Right hindlimb (tissue), 1 donor: ENCODE data around the gene CORO1A.
"Not testable (repeated sequence)": the region's sequence is repeated elsewhere in the genome, so short reads cannot be mapped to it uniquely, and the experiment has no call there.

Source experiments
- DNase-seq: peaks from one replicate; pipeline ENCODE4 v3.0.0-alpha.2; 2018

CORO1A gene

GRCh38 chr16:30173054-30173453 is 10.3 kb upstream of the CORO1A start:
- no peak for DNase-seq

GRCh38 chr16:30176876-30177275 is 6.5 kb upstream of the CORO1A start:
- DNase-seq: not testable (repeated sequence)

GRCh38 chr16:30179195-30179594 is 4.2 kb upstream of the CORO1A start:
- DNase-seq: no peak

GRCh38 chr16:30179931-30180330 is 3.5 kb upstream of the CORO1A start:
- DNase-seq: no peak

- no peak for DNase-seq
Observed at GRCh38 chr16:30180741-30181140, 2.7 kb upstream of the CORO1A start.

GRCh38 chr16:30184096-30184890 is 891 bp downstream of the CORO1A start:
- peak; percentile 28 for DNase-seq

- peak; percentile 26 for DNase-seq
Observed at GRCh38 chr16:30184891-30185682, 1.7 kb downstream of the CORO1A start.

GRCh38 chr16:30185683-30186421 is 2.5 kb downstream of the CORO1A start:
- peak; percentile 28 for DNase-seq

- no peak for DNase-seq
Observed at GRCh38 chr16:30186444-30186781, 3.0 kb downstream of the CORO1A start.

GRCh38 chr16:30186782-30187555 is 3.6 kb downstream of the CORO1A start:
- peak; percentile 36 for DNase-seq

GRCh38 chr16:30187556-30187865 is 4.1 kb downstream of the CORO1A start:
- DNase-seq: no peak

GRCh38 chr16:30187971-30188561 is 4.7 kb downstream of the CORO1A start:
- no peak for DNase-seq

- DNase-seq: not testable (repeated sequence)
Observed at GRCh38 chr16:30191158-30191557, 7.8 kb downstream of the CORO1A start.

GRCh38 chr16:30193098-30193497 is 9.7 kb downstream of the CORO1A start:
- DNase-seq: not testable (repeated sequence)

GRCh38 chr16:30193615-30194014 is 10.2 kb downstream of the CORO1A start, which contains the start of the genes BOLA2B and SLX1A:
TSS of gene BOLA2B (minus strand) at chr16:30193666. CDS start at chr16:30193595, 71 bp downstream.
TSS of gene SLX1A (plus strand) at chr16:30193875. CDS start at chr16:30194085, 210 bp downstream.
- not testable (repeated sequence) for DNase-seq

- not testable (repeated sequence) for DNase-seq
Observed at GRCh38 chr16:30194172-30194925, 10.9 kb downstream of the CORO1A start.

- not testable (repeated sequence) for DNase-seq
Observed at GRCh38 chr16:30197001-30197400, 13.6 kb downstream of the CORO1A start.

GRCh38 chr16:30199049-30199448 is 15.6 kb downstream of the CORO1A start, which contains the start of gene SULT1A3:
TSS of gene SULT1A3 (plus strand) at chr16:30199255. CDS start at chr16:30200729, 1,474 bp downstream.
- DNase-seq: not testable (repeated sequence)

- not testable (repeated sequence) for DNase-seq
Observed at GRCh38 chr16:30199608-30200343, 16.4 kb downstream of the CORO1A start.

GRCh38 chr16:30205541-30206236 is 22.3 kb downstream of the CORO1A start:
- DNase-seq: not testable (repeated sequence)
